ENCODE results near the gene RNH1.

GRCh38 chr11:551131-551530 is 44.1 kb upstream of the RNH1 start:
- TF ChIP-seq CTCF (IDR thresholded peaks at IDR 0.05) (no peak), POLR2A (IDR thresholded peaks at IDR 0.05) (no peak)
